NCI-H446 treated with DMSO at 0.1 percent for 48 hours (cell line): ENCODE results near the gene LIN54.

Experiments used
- DNase-seq: peaks from one replicate; lab custom pipeline; 2025; lab: John Stamatoyannopoulos, UW

The LIN54 gene

GRCh38 chr4:82891707-82892466, 118.7 kb downstream of the LIN54 start:
- no peak for DNase-seq

DNA sequence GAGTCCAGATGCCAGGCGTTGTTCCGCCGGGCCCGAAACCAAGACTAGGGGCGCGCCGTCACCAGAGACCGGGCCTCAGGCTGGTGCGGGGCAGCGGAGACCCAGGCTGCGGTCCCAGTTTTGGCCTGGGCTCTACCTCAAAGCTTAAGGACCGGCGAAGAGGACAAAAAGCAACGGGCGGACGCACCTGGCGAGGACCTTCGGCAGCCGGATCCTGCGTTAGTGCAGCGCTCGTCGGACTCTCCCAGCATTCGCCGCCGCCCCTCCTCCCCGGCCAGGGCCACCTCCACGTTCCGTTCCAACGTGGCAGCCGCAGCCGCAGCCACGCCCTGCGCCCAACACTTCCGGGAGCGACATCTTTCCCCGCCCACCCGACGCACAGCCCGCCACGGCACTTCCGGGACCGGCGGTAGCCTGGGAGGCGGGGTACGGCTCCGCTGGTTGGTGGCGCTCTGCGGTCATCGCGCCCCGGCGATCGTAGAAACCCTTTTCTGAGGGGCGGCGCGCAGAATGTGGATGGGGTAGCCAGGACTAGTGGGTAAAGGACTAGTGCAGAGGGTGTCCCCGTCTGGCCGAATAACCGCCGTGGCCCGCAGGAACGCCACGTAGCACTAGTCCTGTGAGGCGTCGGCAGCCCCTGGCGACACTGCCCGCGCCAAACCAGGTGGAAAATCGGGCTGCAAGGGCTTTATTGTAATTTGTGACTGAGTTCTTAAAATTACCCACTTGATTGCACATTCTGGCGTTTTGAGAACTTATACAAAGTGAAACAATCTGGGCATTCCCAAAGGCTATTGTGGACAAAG, 119.5 kb downstream of the LIN54 start, which contains the start of gene SEC31A:
TSS of gene SEC31A (minus strand) at position 253 of the 806 bp plus-strand sequence. CDS start 9,217 bp downstream, outside the sequence.
- DNase-seq: peak; percentile 84

DNA sequence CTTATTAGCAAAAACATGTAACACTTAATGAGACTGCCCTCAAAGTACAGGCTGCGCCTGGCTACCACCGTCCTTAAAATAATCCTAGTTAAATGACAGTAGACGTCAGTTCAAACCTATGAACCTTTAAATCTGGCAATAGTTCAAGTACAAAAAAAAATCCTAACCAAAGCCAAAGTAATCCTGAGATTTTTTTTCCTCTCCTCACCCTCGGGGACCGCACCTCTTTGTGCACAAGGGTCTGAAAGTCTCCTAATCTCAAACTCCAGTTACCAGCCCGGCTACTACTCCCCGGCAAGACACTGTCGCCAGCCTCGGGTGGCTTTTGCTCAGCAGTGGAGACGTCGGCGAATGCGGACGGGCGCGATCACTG, 120.1 kb downstream of the LIN54 start:
- no peak for DNase-seq

DNA sequence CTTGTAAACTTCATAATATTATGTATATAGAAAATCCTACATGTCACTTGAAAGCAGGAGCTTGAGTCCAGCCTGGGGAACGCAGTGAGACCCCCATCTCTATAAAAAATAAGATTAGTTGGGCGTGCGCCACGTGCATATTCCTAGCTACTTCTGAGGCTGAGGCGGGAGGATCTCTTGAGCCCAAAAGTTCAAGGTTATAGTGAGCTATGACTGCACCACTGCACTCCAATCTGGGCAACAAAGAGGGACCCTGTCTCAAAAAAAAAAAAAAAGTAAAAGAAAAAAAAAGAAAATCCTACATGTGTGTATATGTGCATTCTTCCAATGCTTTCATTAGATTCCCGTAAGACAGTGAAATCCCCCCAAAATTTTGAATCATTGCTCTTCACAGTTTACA, 121.3 kb downstream of the LIN54 start:
- DNase-seq: no peak

GRCh38 chr4:82886147-82886942, 124.3 kb downstream of the LIN54 start:
- DNase-seq: no peak

- no peak for DNase-seq
Measured at GRCh38 chr4:82885410-82885809, 125.2 kb downstream of the LIN54 start.
